VCaP (cell line): ENCODE results near the gene MBOAT2.
A peak's percentile ranks its signal among the peaks of the same experiment; 100 is the strongest.

ENCODE experiments used
- H3K27ac ChIP-seq: fragments of 450-650 bp; 2 replicates; pipeline ENCODE4 v1.5.1; 2017
- CTCF ChIP-seq: fragments of 450-650 bp; conservative IDR thresholded peaks from 2 replicates; pipeline ENCODE4 v1.5.1; 2017; ENCODE audit warnings: mild to moderate bottlenecking, moderate library complexity

MBOAT2 gene

GRCh38 chr2:8886202-8886518, 117.3 kb downstream of the MBOAT2 start:
- no peak for TF ChIP-seq CTCF
- peak overlapping the region; percentile 82 for H3K27ac ChIP-seq

GRCh38 chr2:8885449-8886201, 117.9 kb downstream of the MBOAT2 start:
- peak overlapping the region; percentile 82 for H3K27ac ChIP-seq
- TF ChIP-seq CTCF, result no peak

GRCh38 chr2:8884812-8885211, 118.7 kb downstream of the MBOAT2 start:
- TF ChIP-seq CTCF, result no peak
- H3K27ac ChIP-seq, result no peak overlapping the region

GRCh38 chr2:8882094-8882493, 121.4 kb downstream of the MBOAT2 start:
- no peak; the same call in 1 of the 2 replicates for TF ChIP-seq CTCF
- H3K27ac ChIP-seq, result no peak overlapping the region

GRCh38 chr2:8877894-8878293, 125.6 kb downstream of the MBOAT2 start:
- TF ChIP-seq CTCF, result no peak
- H3K27ac ChIP-seq, result no peak overlapping the region

GRCh38 chr2:8877332-8877731, 126.2 kb downstream of the MBOAT2 start:
- no peak for TF ChIP-seq CTCF
- no peak overlapping the region for H3K27ac ChIP-seq

GRCh38 chr2:8876628-8877027, 126.9 kb downstream of the MBOAT2 start:
- TF ChIP-seq CTCF, result no peak
- no peak overlapping the region for H3K27ac ChIP-seq
